Prostate gland (tissue), 2 donors: ENCODE results near the gene IFRD2.
"Not testable (repeated sequence)": the region's sequence is repeated elsewhere in the genome, so short reads cannot be mapped to it uniquely, and the experiment has no call there.

Experiments used
- CTCF ChIP-seq, 4 experiments: fragments of 200-600 bp in 2 of 4; fragments of 450-650 bp in 2 of 4; sonication (generic) in 2 of 4; IDR thresholded peaks; 1 replicate in 3 of 4; 2 replicates in 1 of 4; pipeline ENCODE4 v1.5.1; 2016 to 2019; ENCODE audit warnings: antibody characterized with exemption in 4 of 4, mild to moderate bottlenecking in 2 of 4, moderate library complexity in 2 of 4
- POLR2A ChIP-seq: fragments of 450-650 bp; IDR thresholded peaks from one replicate; pipeline ENCODE4 v1.6.1; 2016; ENCODE audit warnings: antibody characterized with exemption, mild to moderate bottlenecking
- POLR2AphosphoS5 ChIP-seq: sonication (generic); formaldehyde crosslinking; IDR thresholded peaks from one replicate; pipeline ENCODE4 v1.6.1; 2017; ENCODE audit warnings: antibody characterized with exemption

GRCh38 chr3:50272538-50272910, 19.7 kb downstream of the IFRD2 start:
- TF ChIP-seq CTCF (IDR thresholded peaks at IDR 0.05); POLR2A; POLR2AphosphoS5: not testable (repeated sequence)
